ENCODE measurements around the gene TJP2.

Gene TJP2

GRCh38 chr9:69265891-69266290, 91.8 kb downstream of the TJP2 start:
- peaks cover 2% of the 10 kb centered on the region for H3K9me3 Mint-ChIP-seq
- H3K27me3 Mint-ChIP-seq (ENCODE audit: low read depth), result peaks cover 8% of the 10 kb centered on the region
- no peaks in the 10 kb centered on the region for H3K36me3 Mint-ChIP-seq (ENCODE audit: low read depth)
- no peaks in the 10 kb centered on the region for H3K4me1 Mint-ChIP-seq
- no peak overlapping the region for H3K4me3 Mint-ChIP-seq
- TF ChIP-seq, protein P1, sequence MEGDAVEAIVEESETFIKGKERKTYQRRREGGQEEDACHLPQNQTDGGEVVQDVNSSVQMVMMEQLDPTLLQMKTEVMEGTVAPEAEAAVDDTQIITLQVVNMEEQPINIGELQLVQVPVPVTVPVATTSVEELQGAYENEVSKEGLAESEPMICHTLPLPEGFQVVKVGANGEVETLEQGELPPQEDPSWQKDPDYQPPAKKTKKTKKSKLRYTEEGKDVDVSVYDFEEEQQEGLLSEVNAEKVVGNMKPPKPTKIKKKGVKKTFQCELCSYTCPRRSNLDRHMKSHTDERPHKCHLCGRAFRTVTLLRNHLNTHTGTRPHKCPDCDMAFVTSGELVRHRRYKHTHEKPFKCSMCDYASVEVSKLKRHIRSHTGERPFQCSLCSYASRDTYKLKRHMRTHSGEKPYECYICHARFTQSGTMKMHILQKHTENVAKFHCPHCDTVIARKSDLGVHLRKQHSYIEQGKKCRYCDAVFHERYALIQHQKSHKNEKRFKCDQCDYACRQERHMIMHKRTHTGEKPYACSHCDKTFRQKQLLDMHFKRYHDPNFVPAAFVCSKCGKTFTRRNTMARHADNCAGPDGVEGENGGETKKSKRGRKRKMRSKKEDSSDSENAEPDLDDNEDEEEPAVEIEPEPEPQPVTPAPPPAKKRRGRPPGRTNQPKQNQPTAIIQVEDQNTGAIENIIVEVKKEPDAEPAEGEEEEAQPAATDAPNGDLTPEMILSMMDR (IDR thresholded peaks at IDR 0.05; ENCODE audit: unreplicated experiment in 3 of 3), result no peak
- no peak overlapping the region for H3K27ac Mint-ChIP-seq

- Mint-ChIP-seq H3K9me3 (peaks cover 2% of the 10 kb centered on the region), H3K27me3 (ENCODE audit: low read depth) (peaks cover 4% of the 10 kb centered on the region)
These were observed 98.1 kb downstream of the TJP2 start for GRCh38 chr9:69272212-69272611.

GRCh38 chr9:69273161-69273560, 99.1 kb downstream of the TJP2 start:
- peaks cover 4% of the 10 kb centered on the region for H3K27me3 Mint-ChIP-seq (ENCODE audit: low read depth)
- H3K4me3 Mint-ChIP-seq, result peak overlapping the region in 1 of 3 experiments; percentile 7
- TF ChIP-seq, protein P1 (IDR thresholded peaks at IDR 0.05; ENCODE audit: unreplicated experiment in 3 of 3), result no peak
- H3K36me3 Mint-ChIP-seq (ENCODE audit: low read depth), result no peaks in the 10 kb centered on the region
- peaks cover 5% of the 10 kb centered on the region for H3K9me3 Mint-ChIP-seq
- peaks cover 6% of the 10 kb centered on the region for H3K4me1 Mint-ChIP-seq
- peak overlapping the region in 2 of 3 experiments; percentile 5 to 73 for H3K27ac Mint-ChIP-seq

More at GRCh38 chr9:69272212-69272611, 98.1 kb downstream of the TJP2 start:
- Mint-ChIP-seq H3K27ac (no peak overlapping the region), H3K4me1 (peaks cover 6% of the 10 kb centered on the region), H3K36me3 (ENCODE audit: low read depth) (no peaks in the 10 kb centered on the region), H3K4me3 (no peak overlapping the region)
- TF ChIP-seq, protein P1 (IDR thresholded peaks at IDR 0.05; ENCODE audit: unreplicated experiment in 3 of 3), result no peak

DNA sequence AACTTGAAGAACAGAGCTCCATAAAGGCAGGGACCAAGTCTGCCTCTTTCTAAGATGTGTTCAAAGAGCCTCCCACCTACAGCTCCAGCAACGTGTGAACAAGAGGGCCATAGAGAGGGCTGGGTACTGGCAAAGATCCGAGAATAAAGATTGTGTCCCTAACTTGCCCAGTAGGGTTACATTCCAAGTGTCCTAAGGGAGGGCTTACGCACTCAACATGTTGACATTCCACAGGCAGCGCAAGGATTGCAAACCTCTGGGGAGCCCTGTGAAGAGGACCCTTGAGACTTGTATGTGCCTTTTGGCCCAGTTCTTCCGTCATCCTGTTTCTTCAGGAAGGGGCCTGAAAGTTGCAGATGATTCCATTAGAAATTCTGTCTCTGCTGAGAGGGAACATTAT, 102.7 kb downstream of the TJP2 start:
- Mint-ChIP-seq H3K27ac (no peak overlapping the region), H3K36me3 (ENCODE audit: low read depth) (no peaks in the 10 kb centered on the region), H3K9me3 (peaks cover 3% of the 10 kb centered on the region), H3K4me3 (no peak overlapping the region), H3K4me1 (peaks cover 6% of the 10 kb centered on the region), H3K27me3 (ENCODE audit: low read depth) (peaks cover 9% of the 10 kb centered on the region)
- TF ChIP-seq, protein P1 (IDR thresholded peaks at IDR 0.05; ENCODE audit: unreplicated experiment in 3 of 3), result no peak

DNA sequence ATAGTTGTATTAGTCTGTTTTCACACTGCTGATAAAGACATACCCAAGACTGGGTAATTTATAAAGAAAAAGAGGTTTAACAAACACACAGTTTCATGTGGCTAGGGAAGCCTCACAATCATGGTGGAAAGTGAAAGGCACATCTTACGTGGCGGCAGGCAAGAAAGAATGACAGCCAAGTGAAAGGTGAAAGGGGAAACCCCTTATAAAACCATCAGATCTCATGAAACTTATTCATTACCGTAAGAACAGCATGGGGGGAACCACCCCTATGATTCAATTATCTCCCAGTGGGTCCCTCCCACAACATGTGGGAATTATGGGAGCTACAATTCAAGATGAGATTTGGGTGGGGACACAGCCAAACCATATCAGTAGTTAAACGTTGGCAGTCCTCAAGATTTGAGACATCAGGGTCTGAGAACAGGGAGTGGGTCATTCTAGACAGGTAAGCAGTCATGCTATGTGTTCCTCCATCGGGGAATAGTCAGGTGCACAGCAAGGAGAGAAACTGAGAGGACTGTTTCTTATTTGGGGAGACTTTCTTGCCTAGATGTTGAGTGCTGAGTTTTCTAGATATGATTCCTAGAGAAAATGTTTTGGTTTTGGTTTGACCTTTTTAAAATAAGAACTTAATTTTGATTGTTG, 105.1 kb downstream of the TJP2 start:
- Mint-ChIP-seq H3K27ac (no peak overlapping the region), H3K9me3 (peaks cover 3% of the 10 kb centered on the region), H3K4me1 (no peaks in the 10 kb centered on the region), H3K36me3 (ENCODE audit: low read depth) (no peaks in the 10 kb centered on the region), H3K27me3 (ENCODE audit: low read depth) (peaks cover 9% of the 10 kb centered on the region), H3K4me3 (no peak overlapping the region)
- TF ChIP-seq, protein P1 (IDR thresholded peaks at IDR 0.05; ENCODE audit: unreplicated experiment in 3 of 3), result no peak

DNA sequence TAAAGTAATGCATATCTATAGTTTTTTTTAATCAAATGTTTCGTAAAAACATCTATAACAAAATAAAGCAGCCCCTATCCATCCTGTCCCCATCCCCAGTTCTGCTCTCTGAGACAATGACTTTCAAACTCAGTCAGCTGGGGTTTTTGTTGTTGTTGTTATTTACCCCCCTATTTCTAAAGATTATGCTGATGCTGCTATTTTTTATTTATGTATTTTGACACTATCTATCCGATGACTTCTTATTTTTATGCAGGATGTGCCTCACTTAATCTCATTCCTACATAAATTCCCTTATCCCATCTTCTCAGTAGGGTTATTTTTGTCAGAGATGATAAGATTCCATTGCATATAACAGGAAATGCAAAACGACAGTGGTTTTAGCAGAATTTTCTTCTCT, 105.7 kb downstream of the TJP2 start:
- Mint-ChIP-seq H3K27ac (no peak overlapping the region), H3K36me3 (ENCODE audit: low read depth) (no peaks in the 10 kb centered on the region), H3K4me1 (no peaks in the 10 kb centered on the region), H3K27me3 (ENCODE audit: low read depth) (peaks cover 5% of the 10 kb centered on the region), H3K4me3 (no peak overlapping the region), H3K9me3 (peaks cover 4% of the 10 kb centered on the region)
- TF ChIP-seq, protein P1 (IDR thresholded peaks at IDR 0.05; ENCODE audit: unreplicated experiment in 3 of 3), result no peak

Data from nephron (organoid).